Activated T-helper 17 cell treated with anti-CD3 and anti-CD28 coated beads, Interleukin-2, amount 50 U/mL, for 72 hours (primary cell): ENCODE data around the gene SNRNP25. TPM values are rescaled to one million over a fixed set of nuclear protein-coding genes. Genes with fewer than 3 reads are reported as not detected.
"Not testable (repeated sequence)": the region's sequence is repeated elsewhere in the genome, so short reads cannot be mapped to it uniquely, and the experiment has no call there.

Experiments
- ATAC-seq: fragments of 150-1000 bp; cut with Tn5 transposase; replicated peaks from 2 replicates; pipeline ENCODE4 v1.10.0; 2021; ENCODE audit warnings: mild to moderate bottlenecking, moderate library complexity
- H3K27ac Mint-ChIP-seq: one replicate; pipeline ENCODE4 v1.8.0; 2022; ENCODE audit warnings: mixed read lengths
- H3K27me3 Mint-ChIP-seq: one replicate; pipeline ENCODE4 v1.8.0; 2022; ENCODE audit warnings: mixed read lengths
- H3K36me3 Mint-ChIP-seq: one replicate; pipeline ENCODE4 v1.8.0; 2022; ENCODE audit warnings: low read depth, mild to moderate bottlenecking, mixed read lengths
- H3K4me1 Mint-ChIP-seq: one replicate; pipeline ENCODE4 v1.8.0; 2022; ENCODE audit warnings: mixed read lengths
- H3K4me3 Mint-ChIP-seq: one replicate; pipeline ENCODE4 v1.8.0; 2022; ENCODE audit warnings: mild to moderate bottlenecking, mixed read lengths
- H3K9me3 Mint-ChIP-seq: one replicate; pipeline ENCODE4 v1.8.0; 2022; ENCODE audit warnings: mixed read lengths
- total RNA-seq, 2 donors: library from RNA; stranded (reverse); gene quantifications; one replicate each; pipeline ENCODE4 v1.2.3, GENCODE V29; 2022

Gene SNRNP25
- total RNA-seq = 10 to 100 TPM; 34.4 to 60.3 TPM

DNA sequence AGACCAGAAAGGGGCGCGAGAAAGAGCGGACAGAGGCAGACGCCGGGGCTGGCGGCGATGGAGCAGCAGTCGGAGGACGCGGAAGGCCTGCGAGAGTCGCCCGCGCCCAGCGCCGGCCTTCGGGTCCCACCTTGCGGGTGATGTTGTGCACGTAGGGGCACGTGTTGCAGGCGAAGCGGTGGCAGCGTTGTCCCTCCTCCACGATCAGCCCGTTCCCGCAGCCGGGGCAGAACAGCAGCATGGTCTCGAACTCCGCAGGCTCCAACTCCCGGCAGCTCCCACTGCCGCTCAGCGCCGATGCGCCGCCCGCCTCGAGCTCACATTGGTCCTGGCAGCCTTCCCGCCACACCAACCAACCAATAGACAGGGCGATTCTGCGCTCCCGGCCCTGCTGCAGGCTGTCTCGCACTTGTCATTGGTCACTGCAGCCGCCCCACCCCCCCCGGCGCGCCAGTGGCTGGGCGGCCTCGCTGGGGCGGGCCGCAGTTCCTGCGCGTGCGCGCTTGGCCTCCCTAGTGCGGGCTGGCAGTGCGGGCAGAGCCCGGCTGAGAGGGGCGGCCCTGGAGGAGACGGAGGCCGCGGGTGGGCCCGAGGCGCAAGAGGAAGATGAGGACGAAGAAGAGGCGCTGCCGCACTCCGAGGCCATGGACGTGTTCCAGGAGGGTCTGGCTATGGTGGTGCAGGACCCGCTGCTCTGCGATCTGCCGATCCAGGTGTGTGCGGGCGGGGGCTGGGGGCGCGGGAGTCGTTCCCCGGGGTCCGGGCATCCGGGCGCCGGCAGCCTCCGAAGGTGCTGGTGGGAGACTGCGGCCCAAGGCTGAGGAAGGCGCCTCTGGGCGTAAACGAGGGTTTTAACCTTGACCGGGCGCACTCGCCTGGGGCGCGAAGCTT is at the start of gene SNRNP25, which contains the start of gene POLR3K:
Gene SNRNP25, plus strand, starts transcription at position 483 of the 891 bp plus-strand sequence. Its CDS starts 189 bp downstream, at position 672.
Gene POLR3K, minus strand, starts transcription at position 263 of the 891 bp plus-strand sequence. Its CDS starts 22 bp downstream, at position 241.
- H3K27me3 Mint-ChIP-seq = no peaks in the 10 kb centered on the region
- no peaks in the 10 kb centered on the region for H3K9me3 Mint-ChIP-seq
- peaks cover 12% of the 10 kb centered on the region for H3K4me1 Mint-ChIP-seq
- peak within 1 kb of the TSS; percentile 63 for H3K27ac Mint-ChIP-seq
- H3K4me3 Mint-ChIP-seq = peak within 1 kb of the TSS; percentile 89
- ATAC-seq = peak; percentile 99
- peaks cover 69% of the 10 kb centered on the region for H3K36me3 Mint-ChIP-seq

DNA sequence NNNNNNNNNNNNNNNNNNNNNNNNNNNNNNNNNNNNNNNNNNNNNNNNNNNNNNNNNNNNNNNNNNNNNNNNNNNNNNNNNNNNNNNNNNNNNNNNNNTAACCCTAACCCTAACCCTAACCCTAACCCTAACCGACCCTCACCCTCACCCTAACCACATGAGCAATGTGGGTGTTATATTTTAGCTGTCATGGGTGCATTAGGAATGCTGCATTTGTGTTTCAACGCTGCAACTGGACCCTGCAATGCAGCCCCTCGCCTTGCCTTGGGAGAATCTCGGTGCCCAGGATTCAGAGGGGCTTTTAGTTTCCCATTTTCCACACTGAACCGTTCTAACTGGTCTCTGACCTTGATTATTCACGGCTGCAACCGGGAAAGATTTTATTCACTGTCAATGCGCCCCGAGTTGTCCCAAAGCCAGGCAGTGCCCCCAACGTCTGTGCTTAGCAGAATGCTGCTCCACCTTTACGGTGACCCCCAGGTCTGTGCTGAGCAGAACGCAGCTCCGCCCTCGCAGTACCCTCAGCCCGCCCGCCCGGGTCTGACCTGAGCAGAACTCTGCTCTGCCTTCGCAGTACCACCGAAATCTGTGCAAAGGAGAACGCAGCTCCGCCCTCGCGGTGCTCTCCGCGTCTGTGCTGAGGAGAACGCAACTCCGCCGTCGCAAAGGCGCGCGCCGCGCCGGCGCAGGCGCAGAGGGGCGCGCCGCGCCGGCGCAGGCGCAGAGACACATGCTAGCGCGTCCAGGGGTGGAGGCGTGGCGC is 43.5 kb upstream of the SNRNP25 start:
- no peak overlapping the region for H3K27ac Mint-ChIP-seq
- no peaks in the 10 kb centered on the region for H3K36me3 Mint-ChIP-seq
- H3K9me3 Mint-ChIP-seq = no peaks in the 10 kb centered on the region
- peak; percentile 88 for ATAC-seq
- no peaks in the 10 kb centered on the region for H3K4me1 Mint-ChIP-seq
- H3K4me3 Mint-ChIP-seq = peak overlapping the region; percentile 53
- no peaks in the 10 kb centered on the region for H3K27me3 Mint-ChIP-seq

DNA sequence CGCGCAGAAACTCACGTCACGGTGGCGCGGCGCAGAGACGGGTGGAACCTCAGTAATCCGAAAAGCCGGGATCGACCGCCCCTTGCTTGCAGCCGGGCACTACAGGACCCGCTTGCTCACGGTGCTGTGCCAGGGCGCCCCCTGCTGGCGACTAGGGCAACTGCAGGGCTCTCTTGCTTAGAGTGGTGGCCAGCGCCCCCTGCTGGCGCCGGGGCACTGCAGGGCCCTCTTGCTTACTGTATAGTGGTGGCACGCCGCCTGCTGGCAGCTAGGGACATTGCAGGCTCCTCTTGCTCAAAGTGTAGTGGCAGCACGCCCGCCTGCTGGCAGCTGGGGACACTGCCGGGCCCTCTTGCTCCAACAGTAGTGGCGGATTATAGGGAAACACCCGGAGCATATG is 42.9 kb upstream of the SNRNP25 start:
- not testable (repeated sequence) for H3K27ac Mint-ChIP-seq, H3K4me3 Mint-ChIP-seq, H3K4me1 Mint-ChIP-seq, H3K9me3 Mint-ChIP-seq, H3K27me3 Mint-ChIP-seq, H3K36me3 Mint-ChIP-seq
- ATAC-seq = peak; percentile 39

DNA sequence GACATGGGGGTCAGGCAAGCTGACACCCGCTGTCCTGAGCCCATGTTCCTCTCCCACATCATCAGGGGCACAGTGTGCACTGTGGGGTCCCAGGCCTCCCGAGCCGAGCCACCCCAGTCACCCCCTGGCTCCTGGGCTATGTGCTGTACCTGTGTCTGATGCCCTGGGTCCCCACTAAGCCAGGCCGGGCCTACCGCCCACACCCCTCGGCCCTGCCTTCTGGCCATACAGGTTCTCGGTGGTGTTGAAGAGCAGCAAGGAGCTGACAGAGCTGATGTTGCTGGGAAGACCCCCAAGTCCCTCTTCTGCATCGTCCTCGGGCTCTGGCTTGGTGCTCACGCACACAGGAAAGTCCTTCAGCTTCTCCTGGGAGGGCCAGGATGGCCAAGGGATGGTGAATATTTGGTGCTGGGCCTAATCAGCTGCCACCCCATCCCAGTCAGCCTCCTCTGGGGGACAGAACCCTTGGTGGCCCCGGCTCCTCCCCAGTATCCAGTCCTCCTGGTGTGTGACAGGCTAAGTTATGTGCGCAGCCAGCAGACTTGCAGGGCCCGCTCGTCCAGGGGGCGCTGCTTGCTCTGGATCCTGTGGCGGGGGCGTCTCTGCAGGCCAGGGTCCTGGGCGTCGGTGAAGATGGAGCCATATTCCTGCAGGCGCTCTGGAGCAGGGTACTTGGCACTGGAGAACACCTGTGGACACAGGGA is 36.4 kb upstream of the SNRNP25 start:
- ATAC-seq, H3K4me1 Mint-ChIP-seq, H3K27me3 Mint-ChIP-seq, H3K4me3 Mint-ChIP-seq, H3K9me3 Mint-ChIP-seq, H3K36me3 Mint-ChIP-seq, H3K27ac Mint-ChIP-seq: not testable (repeated sequence)

DNA sequence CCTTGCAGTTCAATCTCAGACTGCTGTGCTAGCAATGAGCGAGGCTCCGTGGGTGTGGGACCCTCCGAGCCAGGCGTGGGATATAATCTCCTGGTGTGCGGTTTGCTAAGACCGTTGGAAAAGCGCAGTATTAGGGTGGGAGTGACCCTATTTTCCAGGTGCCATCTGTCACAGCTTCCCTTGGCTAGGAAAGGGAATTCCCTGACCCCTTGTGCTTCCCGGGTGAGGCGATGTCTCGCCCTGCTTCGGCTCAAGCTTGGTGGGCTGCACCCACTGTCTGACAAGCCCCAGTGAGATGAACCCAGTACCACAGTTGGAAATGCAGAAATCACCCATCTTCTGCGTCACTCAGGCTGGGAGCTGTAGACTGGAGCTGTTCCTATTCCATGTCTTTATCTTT is 32.7 kb upstream of the SNRNP25 start:
- H3K9me3 Mint-ChIP-seq, H3K27ac Mint-ChIP-seq, H3K27me3 Mint-ChIP-seq, H3K36me3 Mint-ChIP-seq, H3K4me1 Mint-ChIP-seq, ATAC-seq, H3K4me3 Mint-ChIP-seq: not testable (repeated sequence)

DNA sequence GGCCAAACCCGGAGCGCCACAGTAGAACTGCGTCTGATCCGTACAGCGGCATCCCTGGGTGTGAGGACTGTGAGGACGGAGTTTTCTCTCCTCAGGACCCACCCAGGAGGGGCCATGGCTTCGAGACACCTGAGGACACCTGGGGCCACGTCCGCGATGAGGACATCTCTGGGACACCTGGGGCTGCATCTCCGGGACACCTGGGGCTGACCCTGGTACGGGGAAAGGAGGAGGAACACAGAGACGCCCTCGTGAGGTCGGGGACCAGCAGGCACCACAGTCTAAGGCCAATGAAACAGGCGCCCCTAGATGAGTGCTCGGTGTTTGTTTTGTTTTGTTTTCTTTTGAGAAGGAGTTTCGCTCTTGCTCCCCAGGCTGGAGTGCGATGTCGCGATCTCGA is 29.5 kb upstream of the SNRNP25 start:
- not testable (repeated sequence) for H3K4me3 Mint-ChIP-seq, H3K9me3 Mint-ChIP-seq, H3K4me1 Mint-ChIP-seq, H3K27ac Mint-ChIP-seq, H3K27me3 Mint-ChIP-seq, H3K36me3 Mint-ChIP-seq, ATAC-seq

DNA sequence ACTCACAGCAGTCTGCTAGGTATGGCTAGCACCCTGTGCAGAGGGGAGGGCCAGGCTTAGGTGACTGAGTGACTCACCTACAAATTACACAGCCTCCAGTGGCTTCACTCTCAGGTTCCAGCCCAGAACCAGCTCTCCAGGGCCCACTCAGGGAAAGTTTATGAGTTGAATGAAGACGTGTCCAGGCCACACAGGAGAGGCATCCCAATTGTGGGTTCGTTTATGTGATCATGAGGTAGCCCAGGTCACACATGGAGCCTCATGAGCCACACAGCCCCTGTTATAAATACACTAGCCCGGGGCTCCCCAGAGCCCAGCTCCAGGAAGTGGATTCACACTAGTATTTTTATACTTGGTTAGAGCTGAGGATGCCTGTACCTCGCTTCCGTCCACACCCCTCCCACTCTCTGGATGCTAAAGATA is 27.7 kb upstream of the SNRNP25 start:
- not testable (repeated sequence) for H3K4me1 Mint-ChIP-seq, H3K27ac Mint-ChIP-seq

DNA sequence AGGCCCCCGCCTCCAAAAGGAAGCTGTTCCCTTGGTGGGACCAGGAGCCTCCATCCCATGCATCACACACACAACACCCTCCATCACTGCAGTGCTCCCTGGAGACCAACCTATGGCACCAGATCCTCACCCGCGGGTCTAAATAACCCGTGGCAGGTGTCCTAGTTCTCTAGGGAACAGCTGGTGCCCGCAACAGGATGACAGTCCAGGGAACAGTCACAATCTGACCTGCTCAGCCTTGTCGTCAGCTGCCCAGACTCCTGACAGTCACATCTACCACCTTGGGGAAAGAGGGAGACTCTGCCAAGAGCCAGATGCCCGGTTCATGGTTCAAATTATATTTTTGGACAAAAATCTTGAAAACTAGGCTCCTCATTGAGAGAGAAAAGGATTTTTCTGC is 23.0 kb upstream of the SNRNP25 start:
- H3K4me1 Mint-ChIP-seq, ATAC-seq, H3K36me3 Mint-ChIP-seq, H3K4me3 Mint-ChIP-seq, H3K9me3 Mint-ChIP-seq, H3K27me3 Mint-ChIP-seq, H3K27ac Mint-ChIP-seq: not testable (repeated sequence)

More for the DNA sequence above, 27.7 kb upstream of the SNRNP25 start:
- H3K27me3 Mint-ChIP-seq, H3K9me3 Mint-ChIP-seq, H3K36me3 Mint-ChIP-seq, H3K4me3 Mint-ChIP-seq: not testable (repeated sequence)
- ATAC-seq = peak; percentile 72

DNA sequence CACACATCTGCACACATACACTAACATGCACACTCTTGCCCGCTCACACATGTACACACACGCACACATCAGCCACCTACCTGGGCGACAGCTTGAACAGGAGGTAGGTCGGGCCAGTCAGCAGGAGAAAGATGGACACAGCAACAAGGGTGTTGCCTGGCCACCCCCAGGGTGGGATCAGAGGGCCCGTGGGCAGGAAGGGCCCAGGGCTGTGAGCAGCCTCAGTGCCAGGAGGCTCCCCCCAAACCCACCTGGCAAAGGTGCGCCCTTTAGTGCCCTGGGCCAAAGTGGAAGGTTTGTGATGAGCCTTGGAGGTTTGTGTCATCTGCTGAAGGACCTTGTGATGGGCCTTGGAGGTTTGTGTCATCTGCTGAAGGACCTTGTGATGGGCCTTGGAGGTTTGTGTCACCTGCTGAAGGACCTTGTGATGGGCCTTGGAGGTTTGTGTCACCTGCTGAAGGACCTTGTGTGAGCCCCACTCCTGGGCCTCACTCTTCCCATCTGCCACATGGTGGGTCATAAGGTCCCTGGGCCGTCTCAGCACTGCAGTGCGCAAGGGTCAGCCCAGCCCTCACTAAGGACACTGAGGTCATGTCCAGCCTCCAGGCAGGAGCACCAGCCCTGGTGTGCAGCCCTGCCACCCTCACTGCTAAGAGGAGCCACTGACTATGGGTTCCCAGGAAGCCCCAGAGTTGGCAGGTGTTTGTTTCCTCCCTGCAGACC is 20.3 kb upstream of the SNRNP25 start:
- not testable (repeated sequence) for H3K4me3 Mint-ChIP-seq, H3K9me3 Mint-ChIP-seq, H3K4me1 Mint-ChIP-seq, H3K27ac Mint-ChIP-seq, H3K36me3 Mint-ChIP-seq, H3K27me3 Mint-ChIP-seq, ATAC-seq

DNA sequence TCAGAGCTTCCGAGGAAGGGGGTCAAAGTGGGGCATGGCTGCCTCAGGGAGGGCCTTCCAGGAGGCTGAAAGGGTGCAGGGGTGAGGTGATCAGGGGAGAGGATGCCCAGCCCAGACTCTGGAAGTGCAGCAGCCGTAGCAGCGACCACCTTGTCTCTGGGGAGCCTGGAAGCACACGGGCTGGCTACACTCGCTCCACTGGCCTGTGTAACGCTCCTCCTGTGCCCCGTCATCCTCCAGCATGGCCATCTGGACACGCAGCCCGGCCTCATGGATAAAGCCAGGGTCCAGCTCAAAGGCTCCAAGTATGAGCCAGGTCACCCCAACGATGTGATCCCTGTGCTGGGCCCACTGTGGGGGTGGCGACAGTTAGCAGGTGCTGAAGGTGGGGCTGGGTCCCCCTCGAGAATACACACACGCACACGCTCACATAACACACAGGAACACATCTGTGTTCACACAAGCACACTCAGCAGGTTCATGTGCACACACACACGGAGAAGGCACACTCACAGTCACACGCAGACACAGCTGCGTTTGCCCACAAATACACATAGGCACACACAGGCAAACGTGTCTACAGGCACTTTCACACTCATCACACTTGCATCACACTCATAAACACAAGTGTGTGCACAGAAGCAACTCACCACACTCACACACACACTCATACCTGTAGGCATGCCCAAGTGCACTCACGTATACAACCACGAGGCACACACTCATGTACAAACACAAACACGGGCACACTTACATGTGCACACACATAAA is 19.6 kb upstream of the SNRNP25 start:
- no peak for ATAC-seq
- no peaks in the 10 kb centered on the region for H3K27me3 Mint-ChIP-seq

DNA sequence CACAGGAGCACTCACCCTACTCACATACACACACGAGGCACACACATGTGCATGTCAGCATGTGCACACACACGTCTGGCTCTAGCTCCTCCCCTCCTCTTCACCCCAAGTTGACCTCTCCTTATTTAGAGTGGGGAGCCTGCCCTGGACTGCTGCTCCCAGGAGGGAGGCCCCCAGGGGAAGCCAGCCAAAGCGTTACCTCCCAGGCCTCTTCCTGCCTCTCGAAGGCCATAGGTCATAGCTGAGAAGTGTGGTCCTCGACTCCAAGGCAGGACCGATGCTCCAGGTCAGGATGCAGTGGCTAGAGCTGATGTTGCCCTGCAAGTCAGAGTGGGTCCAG is 19.0 kb upstream of the SNRNP25 start:
- H3K4me1 Mint-ChIP-seq = peaks cover 12% of the 10 kb centered on the region
- no peak for ATAC-seq
- peaks cover 5% of the 10 kb centered on the region for H3K36me3 Mint-ChIP-seq
- no peaks in the 10 kb centered on the region for H3K27me3 Mint-ChIP-seq
- H3K9me3 Mint-ChIP-seq = no peaks in the 10 kb centered on the region
- H3K27ac Mint-ChIP-seq = peak overlapping the region; percentile 55
- H3K4me3 Mint-ChIP-seq = no peak overlapping the region

More for the DNA sequence above, 19.6 kb upstream of the SNRNP25 start:
- no peaks in the 10 kb centered on the region for H3K36me3 Mint-ChIP-seq
- H3K4me3 Mint-ChIP-seq = no peak overlapping the region
- no peaks in the 10 kb centered on the region for H3K9me3 Mint-ChIP-seq
- peaks cover 8% of the 10 kb centered on the region for H3K4me1 Mint-ChIP-seq
- H3K27ac Mint-ChIP-seq = peak overlapping the region; percentile 55

DNA sequence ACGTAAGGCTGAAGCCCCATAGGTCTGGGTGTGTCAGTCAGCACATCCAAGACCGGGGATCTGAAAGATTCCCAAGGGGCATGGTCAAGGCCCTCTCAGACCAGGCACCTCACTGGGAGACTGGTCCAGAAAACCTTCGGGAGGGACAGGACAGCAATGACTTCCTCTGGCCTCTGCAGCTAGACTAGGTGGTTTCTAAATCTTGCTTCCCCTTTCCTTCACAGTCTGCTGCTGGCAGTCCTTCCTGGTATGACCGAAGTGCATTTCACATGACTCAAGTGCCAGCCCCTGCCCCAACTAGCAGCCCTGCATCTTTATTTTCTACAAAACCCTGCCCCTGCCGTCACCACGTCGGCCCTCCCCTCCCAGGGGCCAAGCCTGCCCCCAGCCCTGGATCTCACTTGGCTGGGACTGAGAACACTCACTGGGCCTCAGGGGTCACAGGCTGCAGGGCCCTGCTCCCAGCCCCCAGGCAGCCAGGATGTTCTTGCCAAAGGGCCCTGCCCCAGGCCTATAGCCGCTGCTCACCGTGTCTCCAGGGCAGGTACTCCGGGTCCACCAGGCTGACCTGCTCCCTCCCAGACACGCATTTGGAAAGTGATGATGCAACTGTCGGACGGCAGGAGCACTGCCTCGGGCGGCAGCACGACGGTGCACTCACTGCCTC is 18.5 kb upstream of the SNRNP25 start:
- no peak for ATAC-seq
- H3K4me3 Mint-ChIP-seq = no peak overlapping the region
- H3K4me1 Mint-ChIP-seq = peaks cover 12% of the 10 kb centered on the region
- H3K36me3 Mint-ChIP-seq = peaks cover 6% of the 10 kb centered on the region
- H3K27me3 Mint-ChIP-seq = no peaks in the 10 kb centered on the region
- H3K27ac Mint-ChIP-seq = peak overlapping the region; percentile 55
- H3K9me3 Mint-ChIP-seq = no peaks in the 10 kb centered on the region

DNA sequence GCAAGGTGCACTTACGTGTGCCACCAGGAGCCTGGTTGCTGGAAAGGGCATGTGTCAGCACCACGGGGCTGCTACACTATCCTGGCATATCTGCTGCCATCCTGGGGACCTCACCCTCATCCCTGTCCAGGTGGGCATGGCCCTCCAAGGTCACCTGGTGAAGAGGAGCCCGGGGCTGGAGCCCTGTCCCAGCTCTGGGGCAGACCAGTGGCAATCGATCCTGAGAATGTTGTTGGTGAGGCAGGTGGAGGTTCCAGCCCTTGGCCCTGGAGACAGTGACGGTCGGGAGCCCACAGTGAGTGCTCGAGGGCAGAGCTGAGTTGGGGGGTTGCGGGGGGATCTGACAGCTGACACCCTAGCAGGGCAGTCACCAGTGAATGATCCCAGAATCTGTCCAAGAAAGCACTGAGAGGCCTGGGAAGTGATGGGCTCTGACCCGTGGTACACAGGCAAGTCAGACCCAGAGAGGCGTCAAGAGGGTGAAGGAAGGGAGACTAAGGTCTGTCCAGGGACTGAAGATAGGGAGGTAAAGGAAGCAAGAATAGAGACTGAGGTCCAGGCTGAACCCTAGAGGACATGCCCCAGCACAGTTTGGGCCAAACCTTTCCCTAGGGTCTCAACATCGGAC is 17.8 kb upstream of the SNRNP25 start:
- H3K36me3 Mint-ChIP-seq = peaks cover 6% of the 10 kb centered on the region
- H3K4me1 Mint-ChIP-seq = peaks cover 12% of the 10 kb centered on the region
- no peaks in the 10 kb centered on the region for H3K9me3 Mint-ChIP-seq
- H3K4me3 Mint-ChIP-seq = no peak overlapping the region
- H3K27ac Mint-ChIP-seq = no peak overlapping the region
- no peak for ATAC-seq
- H3K27me3 Mint-ChIP-seq = no peaks in the 10 kb centered on the region
